NCI-H1694 (cell line): ENCODE data around the gene PTPRZ1.

Experiments
- DNase-seq: peaks from one replicate; lab custom pipeline; 2025; lab: John Stamatoyannopoulos, UW

The PTPRZ1 gene

GRCh38 chr7:121891731-121892130 lies 18.8 kb downstream of the PTPRZ1 start:
- no peak for DNase-seq

- DNase-seq, result no peak
These were observed 28.1 kb downstream of the PTPRZ1 start for GRCh38 chr7:121901026-121901425.

DNA sequence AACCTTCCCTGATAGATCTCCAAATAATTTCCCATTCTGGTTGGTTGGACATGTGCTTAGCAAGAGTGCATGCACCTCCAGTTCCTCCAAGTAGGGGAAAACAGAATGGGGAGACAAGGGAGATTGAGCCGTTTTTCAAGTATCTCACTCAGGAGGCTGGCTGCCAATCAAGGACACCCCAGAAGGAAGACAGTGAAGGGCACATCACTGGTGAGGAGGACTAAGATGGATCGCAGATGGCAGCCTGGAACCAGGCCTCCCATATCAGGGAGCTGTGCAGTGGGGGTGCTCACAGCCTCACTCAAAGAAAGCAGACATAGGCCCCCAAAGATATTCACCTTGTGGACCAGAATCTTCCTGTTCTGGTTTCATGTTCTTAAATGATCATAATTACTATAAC lies 31.2 kb downstream of the PTPRZ1 start:
- no peak for DNase-seq

GRCh38 chr7:121908042-121908441 lies 35.1 kb downstream of the PTPRZ1 start:
- DNase-seq, result no peak

- DNase-seq, result no peak
These were observed 36.9 kb downstream of the PTPRZ1 start for GRCh38 chr7:121909716-121910345.

- no peak for DNase-seq
These were observed 41.1 kb downstream of the PTPRZ1 start for GRCh38 chr7:121913947-121914675.

DNA sequence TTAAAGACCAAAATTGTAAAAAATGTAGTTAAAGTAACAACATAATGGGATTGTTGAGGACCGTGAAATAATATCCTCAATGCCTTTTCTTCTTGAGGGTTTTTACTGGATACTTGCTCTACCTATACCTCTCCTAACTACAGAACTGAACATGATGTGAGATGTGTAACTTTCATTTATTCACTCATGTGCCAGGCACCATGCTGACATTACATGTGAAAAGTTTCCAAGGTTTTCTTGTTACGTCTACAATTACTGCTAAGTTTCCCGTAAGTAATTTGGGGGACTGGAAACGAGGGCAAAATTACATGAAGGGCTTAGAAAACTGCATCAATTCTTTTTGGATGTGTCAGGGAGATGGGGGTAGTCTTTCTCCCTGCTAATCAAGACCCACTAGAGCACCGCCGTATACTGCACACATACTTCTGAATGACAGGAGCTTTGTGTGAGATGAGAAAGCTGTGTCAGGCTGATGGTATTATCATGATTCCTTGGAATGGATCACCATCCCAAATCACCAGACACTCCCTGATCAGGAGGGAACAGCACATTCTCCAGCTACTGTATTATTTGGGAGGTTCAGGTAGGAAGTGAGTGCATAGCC lies 41.8 kb downstream of the PTPRZ1 start:
- no peak for DNase-seq

DNA sequence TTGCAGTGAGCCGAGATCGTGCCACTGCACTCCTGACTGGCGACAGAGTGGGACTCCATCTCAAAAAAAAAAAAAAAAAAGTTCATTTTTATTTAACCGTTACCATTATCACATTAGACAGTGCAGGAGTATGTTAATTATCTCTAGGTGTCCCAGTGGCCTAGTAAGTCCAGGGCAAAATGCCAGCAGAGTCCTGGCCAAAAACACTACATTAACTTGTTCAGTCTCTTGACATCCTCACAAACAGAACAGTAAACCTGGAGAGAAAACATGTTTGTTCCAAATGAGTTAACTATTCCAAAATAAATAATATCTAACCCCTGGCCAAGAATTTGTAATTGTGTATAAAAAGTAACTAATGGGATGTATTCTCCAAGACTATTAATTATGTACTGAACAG lies 43.2 kb downstream of the PTPRZ1 start:
- DNase-seq, result peak; percentile 28

GRCh38 chr7:121919986-121920385 lies 47.0 kb downstream of the PTPRZ1 start:
- DNase-seq, result no peak

GRCh38 chr7:121924269-121925186 lies 51.6 kb downstream of the PTPRZ1 start:
- DNase-seq, result no peak

- DNase-seq, result no peak
These were observed 58.4 kb downstream of the PTPRZ1 start for GRCh38 chr7:121931149-121931902.

DNA sequence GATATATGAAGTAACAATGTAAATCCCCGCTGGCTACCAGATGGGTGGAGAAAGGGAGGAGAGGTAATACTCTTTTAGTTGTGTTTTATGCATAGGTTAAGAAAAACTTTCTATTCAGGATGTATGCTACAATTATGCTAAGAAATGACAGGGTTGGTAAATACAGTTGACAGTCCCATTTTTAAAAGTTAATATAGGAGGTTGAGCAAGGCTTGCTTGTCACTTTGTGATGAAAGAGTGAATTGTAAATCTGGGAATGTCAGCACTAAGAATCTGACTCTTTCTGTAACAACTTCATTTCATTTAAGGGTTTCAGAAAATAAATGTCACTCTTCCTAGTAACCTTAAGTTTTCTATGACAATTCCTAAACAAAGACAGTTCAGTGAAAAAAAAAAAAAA lies 59.8 kb downstream of the PTPRZ1 start:
- DNase-seq, result no peak

GRCh38 chr7:121936951-121937623 lies 64.1 kb downstream of the PTPRZ1 start:
- no peak for DNase-seq

DNA sequence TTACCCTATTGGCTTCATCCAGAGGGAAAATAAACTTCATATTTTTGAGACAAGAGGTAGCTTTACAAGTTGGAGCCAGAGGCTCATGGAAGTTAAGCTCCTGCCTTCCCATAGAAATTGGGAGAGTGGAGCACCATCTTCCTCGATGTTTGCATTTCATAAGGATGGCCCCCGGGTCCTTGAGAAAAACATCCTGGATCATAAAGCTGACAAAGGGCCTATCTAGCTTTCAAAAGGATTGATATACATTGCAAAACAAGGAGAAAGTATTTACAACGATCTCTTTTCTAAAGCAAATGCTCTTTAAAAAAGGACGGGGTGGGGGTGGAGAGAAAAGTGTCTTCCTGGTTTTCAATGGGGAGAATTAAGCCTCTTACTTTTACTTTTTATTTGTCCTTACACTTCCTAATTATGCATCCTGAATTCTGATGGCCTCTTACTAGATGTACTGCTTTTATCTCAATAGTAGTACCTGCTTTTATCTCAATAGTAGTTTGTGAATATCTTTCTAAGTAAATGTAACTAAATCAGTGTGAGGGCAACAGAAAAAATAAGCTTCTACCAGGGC lies 65.6 kb downstream of the PTPRZ1 start:
- DNase-seq, result no peak

- DNase-seq, result no peak
These were observed 68.0 kb downstream of the PTPRZ1 start for GRCh38 chr7:121940918-121941317.

GRCh38 chr7:121941830-121942229 lies 68.9 kb downstream of the PTPRZ1 start:
- DNase-seq, result no peak

DNA sequence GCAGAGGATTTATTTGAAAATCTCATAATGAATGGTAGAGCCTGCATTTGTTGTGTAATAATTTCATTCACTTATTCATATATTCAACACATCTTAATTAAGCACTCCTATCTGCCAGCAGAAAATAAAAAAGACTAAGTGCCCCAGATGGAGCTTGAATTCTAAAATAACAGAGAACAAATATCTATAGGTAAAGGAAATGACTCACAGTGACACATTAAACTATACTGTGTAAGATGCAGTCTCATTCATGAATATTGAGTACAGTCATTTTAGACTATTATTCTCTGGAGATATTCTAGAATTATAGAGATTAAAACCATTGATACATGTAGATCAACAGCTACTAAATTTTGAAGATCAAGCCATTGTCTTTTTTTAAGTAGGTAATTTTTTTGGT lies 72.1 kb downstream of the PTPRZ1 start:
- no peak for DNase-seq

- no peak for DNase-seq
These were observed 72.7 kb downstream of the PTPRZ1 start for GRCh38 chr7:121945480-121946236.

- DNase-seq, result no peak
These were observed 80.2 kb downstream of the PTPRZ1 start for GRCh38 chr7:121953164-121953563.

GRCh38 chr7:121953601-121954000 lies 80.6 kb downstream of the PTPRZ1 start:
- DNase-seq, result no peak
